Heart left ventricle (tissue), 16 donors: ENCODE results near the gene FAM83E. TPM values are rescaled to one million over a fixed set of nuclear protein-coding genes. Genes with fewer than 3 reads are reported as not detected.
"Not testable (repeated sequence)": the region's sequence is repeated elsewhere in the genome, so short reads cannot be mapped to it uniquely, and the experiment has no call there.

Experiments used
- ATAC-seq, 4 donors: fragments of 200-7000 bp; cut with Tn5 transposase; one replicate each; pipeline ENCODE4 v1.9.1; 2020 to 2022; ENCODE audit warnings: moderate library complexity in 4 of 4, mild to moderate bottlenecking in 3 of 4, moderate number of reproducible peaks in 1 of 4
- DNase-seq, 5 donors: peaks; one replicate each; pipeline ENCODE4 v3.0.0-alpha.2; 2020
- H3K27ac ChIP-seq, 12 donors: fragments of 200-600 bp; sonication (generic) in 4 of 12; one replicate each; pipeline versions ENCODE4 v1.5.0 to v1.8.0; 2016 to 2022; ENCODE audit warnings: mild to moderate bottlenecking in 2 of 12
- H3K27me3 ChIP-seq, 9 donors: fragments of 200-600 bp; sonication (generic) in 2 of 9; one replicate each; pipeline versions ENCODE4 v1.5.1 to v1.8.0; 2016 to 2022; ENCODE audit warnings: mild to moderate bottlenecking in 3 of 9
- H3K36me3 ChIP-seq, 9 donors: fragments of 200-600 bp; sonication (generic) in 2 of 9; one replicate each; pipeline versions ENCODE4 v1.5.0 to v1.8.0; 2018 to 2022; ENCODE audit warnings: mild to moderate bottlenecking in 2 of 9
- H3K4me1 ChIP-seq, 12 donors: fragments of 200-600 bp; sonication (generic) in 4 of 12; one replicate each; pipeline versions ENCODE4 v1.5.0 to v1.8.0; 2016 to 2022; ENCODE audit warnings: mild to moderate bottlenecking in 3 of 12
- H3K4me3 ChIP-seq, 12 donors: fragments of 200-600 bp; sonication (generic) in 4 of 12; one replicate each; pipeline versions ENCODE4 v1.5.0 to v1.8.0; 2017 to 2022; ENCODE audit warnings: mild to moderate bottlenecking in 9 of 12, moderate library complexity in 4 of 12
- H3K9me3 ChIP-seq, 12 donors: fragments of 200-600 bp; sonication (generic) in 4 of 12; one replicate each; pipeline versions ENCODE4 v1.5.0 to v1.8.0; 2016 to 2022; ENCODE audit warnings: mild to moderate bottlenecking in 1 of 12
- POLR2A ChIP-seq, 2 donors: fragments of 450-650 bp; IDR thresholded peaks; one replicate each; pipeline ENCODE4 v1.6.1; 2017; ENCODE audit warnings: antibody characterized with exemption in 2 of 2, mild to moderate bottlenecking in 2 of 2, moderate library complexity in 2 of 2
- WGBS, 4 donors: extraction: QIAGEN DNeasy Blood & Tissue Kit in 2 of 4; methylation state at CpG; one replicate each; pipeline versions ENCODE4 v1.1.5 to v1.1.7; 2013 to 2018; 5-methylcytosine and 5-hydroxymethylcytosine counted together
- intact Hi-C, 10 donors: fragments of 100-400 bp; cut with DNase I; formaldehyde crosslinking; loops; one replicate each; pipeline versions ENCODE4 v1.11.1 to v1.14.2; 2022
- polyA plus RNA-seq, 2 donors: library from polyadenylated mRNA; stranded (reverse); fragments of 200-250 nt; gene quantifications; one replicate each; pipeline ENCODE4 v1.2.3, GENCODE V29; 2013
- total RNA-seq, 9 donors: library from RNA; depleted of rRNA in 2 of 9; stranded (reverse); fragments of >200 nt in 2 of 9; fragmentation: NEBNext Ultra II Directional in 3 of 9; extraction: Animal tissue kit (Norgen Biotek cat#: 25700) in 3 of 9; gene quantifications; one replicate each; pipeline versions ENCODE4 v1.1.0 to v1.2.4, GENCODE V29; 2016 to 2023
- TF ChIP-seq, protein P1 (sequence below), 12 donors: fragments of 200-600 bp; sonication (generic) in 4 of 12; IDR thresholded peaks; one replicate each; pipeline versions ENCODE4 v1.5.0 to v1.8.0; 2018 to 2022; ENCODE audit warnings: antibody characterized with exemption in 12 of 12, mild to moderate bottlenecking in 5 of 12
- donor health status: ischemic (EF 13 %, LVEDD 7.1; RV severe dilation, severe dysfunction).
- donor health status: healthy with polysubstance abuse.
- donor health status: DM: no; HTN: yes; CAD: no.
- donor health status: DM: no; HTN: no; CAD: no.
- donor health status: ischemic (EF 25% LVEDD 6.9; RV normal size, moderate dysfunction).
- donor health status: ischemic (EF 25% LVEDD 5.7; RV mildly dilated, moderate dysfunction).
- donor health status: healthy.
- donor health status: DM: yes; HTN: yes; CAD: no.
- donor health status: ischemic (EF 35%, LVEDD 5.7; RV mildly dilated, moderate dysfunction).
- donor health status: nonischemic (EF 11% LVEDD 7.7; RV severe dilation, severe dysfunction).
- donor health status: DM: yes; HTN: yes; CAD: no.
- donor health status: PGD.
- donor health status: ischemic (EF 29% LVEDD 5.4; RV normal size, mild dysfunction).
- donor health status: nonischemic (EF 23%, LVEDD 6.1; RV moderate dilation, normal function).

The FAM83E gene
- total and polyA plus RNA-seq, 11 donors = 0.14 TPM; not detected in 10

DNA sequence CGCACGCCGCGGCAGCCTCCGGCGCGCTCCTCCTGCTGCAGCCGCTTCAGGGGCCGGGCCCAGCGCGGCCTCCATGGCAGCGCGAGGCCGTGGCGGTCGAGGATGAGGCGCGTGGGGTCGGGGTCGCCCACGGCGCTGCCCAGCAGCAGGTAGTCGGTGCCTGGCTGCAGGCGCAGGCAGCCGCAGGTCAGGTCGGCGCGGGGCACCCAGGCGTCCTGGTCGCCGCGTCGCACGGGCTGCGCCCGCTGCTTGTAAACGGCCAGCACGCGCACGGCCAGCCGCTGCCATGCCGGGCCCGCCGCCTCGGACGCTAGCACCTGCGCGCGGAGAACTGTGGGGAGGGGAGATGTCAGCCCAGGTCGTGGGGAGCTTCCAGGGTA is 46.8 kb upstream of the FAM83E start:
- intact Hi-C loops = no loop called here
- TF ChIP-seq POLR2A (IDR thresholded peaks at IDR 0.05) = no peak
- TF ChIP-seq, protein P1, sequence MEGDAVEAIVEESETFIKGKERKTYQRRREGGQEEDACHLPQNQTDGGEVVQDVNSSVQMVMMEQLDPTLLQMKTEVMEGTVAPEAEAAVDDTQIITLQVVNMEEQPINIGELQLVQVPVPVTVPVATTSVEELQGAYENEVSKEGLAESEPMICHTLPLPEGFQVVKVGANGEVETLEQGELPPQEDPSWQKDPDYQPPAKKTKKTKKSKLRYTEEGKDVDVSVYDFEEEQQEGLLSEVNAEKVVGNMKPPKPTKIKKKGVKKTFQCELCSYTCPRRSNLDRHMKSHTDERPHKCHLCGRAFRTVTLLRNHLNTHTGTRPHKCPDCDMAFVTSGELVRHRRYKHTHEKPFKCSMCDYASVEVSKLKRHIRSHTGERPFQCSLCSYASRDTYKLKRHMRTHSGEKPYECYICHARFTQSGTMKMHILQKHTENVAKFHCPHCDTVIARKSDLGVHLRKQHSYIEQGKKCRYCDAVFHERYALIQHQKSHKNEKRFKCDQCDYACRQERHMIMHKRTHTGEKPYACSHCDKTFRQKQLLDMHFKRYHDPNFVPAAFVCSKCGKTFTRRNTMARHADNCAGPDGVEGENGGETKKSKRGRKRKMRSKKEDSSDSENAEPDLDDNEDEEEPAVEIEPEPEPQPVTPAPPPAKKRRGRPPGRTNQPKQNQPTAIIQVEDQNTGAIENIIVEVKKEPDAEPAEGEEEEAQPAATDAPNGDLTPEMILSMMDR (IDR thresholded peaks at IDR 0.05) = no peak
- H3K27me3 ChIP-seq = no peaks in the 10 kb centered on the region
- no peaks in the 10 kb centered on the region for H3K36me3 ChIP-seq
- no peak overlapping the region for H3K4me3 ChIP-seq
- H3K27ac ChIP-seq = no peak overlapping the region
- H3K9me3 ChIP-seq = no peaks in the 10 kb centered on the region
- ATAC-seq (no peak), DNase-seq (no peak)
- WGBS, 4 donors = 90 to 95% (median 93%) methylated on average over 43 to 50 of the region's 50 CpGs
- peaks cover 0 to 15% (median 7%) of the 10 kb centered on the region in 12 donors for H3K4me1 ChIP-seq

DNA sequence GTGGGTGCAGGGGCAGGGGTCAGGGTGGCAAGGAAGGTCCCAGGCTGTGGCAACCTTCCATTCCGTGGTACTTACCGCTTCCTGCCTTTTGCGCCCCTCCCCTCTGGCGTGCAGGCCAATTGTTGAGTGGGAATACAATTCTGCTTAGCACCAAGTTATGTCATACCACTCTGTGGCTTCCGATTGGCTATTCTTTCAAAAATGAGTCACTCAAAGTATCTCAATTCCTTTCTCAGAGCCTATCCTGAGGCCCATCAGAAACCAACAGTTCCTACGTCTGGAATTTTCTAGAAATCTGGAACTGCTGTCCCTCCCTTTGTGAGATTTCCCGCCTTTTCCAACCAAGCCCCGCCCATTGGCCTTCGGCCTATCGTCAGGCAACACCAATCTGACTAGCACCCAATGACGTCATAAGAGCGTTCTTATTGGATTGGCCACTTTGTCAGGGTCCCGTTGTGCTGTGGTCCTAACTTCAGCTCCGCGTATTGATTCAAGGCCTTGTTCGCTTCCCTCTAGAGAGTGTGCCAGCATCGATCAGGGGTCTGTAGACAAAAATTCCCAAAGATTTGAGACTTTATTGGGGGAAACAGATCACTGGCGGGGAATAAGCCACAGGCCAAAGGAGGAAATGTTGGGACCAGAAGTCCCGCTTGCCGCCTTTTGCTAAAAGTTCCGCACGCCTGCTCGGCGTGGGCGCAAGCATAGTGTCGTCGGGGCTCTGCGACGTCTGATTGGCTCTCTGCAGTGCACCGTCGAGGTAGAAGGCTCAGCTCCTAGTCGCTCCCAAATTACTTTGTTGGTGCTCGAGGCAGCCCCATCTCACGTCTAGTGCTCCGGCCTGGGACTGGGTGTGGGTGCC is 46.2 kb upstream of the FAM83E start:
- TF ChIP-seq, protein P1 (IDR thresholded peaks at IDR 0.05) = no peak
- TF ChIP-seq POLR2A (IDR thresholded peaks at IDR 0.05) = no peak
- Histone ChIP-seq H3K27ac (peak overlapping the region in 11 of 12 donors; percentile 14 to 73 (median 47)), H3K27me3 (no peaks in the 10 kb centered on the region), H3K4me3 (peak overlapping the region in 4 of 12 donors; percentile 0 to 31 (median 14)), H3K9me3 (no peaks in the 10 kb centered on the region), H3K4me1 (peaks cover 0 to 15% (median 7%) of the 10 kb centered on the region in 12 donors), H3K36me3 (no peaks in the 10 kb centered on the region)
- WGBS, 4 donors = 55 to 65% (median 63%) methylated on average over 35 of the region's 35 CpGs
- DNase-seq (peak; percentile 89 to 92 (median 90)), ATAC-seq (peak; percentile 89 to 96 (median 92))
- intact Hi-C loops = no loop called here

DNA sequence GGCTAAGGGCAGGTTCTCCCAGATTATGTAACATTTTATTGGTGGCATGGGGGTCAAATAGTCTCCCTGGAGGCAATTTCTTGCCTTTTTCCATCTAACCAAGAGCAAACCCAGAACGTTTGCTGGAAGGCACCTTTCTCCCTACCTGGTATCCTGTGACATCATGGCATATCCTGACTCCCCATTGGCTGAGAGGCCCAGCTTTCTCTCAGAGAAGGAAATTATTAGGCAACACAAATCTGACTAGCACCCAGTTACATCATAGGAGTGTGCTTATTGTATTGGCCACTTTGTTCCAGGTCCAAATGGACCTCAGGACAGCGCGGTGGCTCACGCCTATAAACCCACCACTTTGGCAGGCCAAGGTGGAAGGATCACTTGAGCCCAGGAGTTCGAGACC is 44.9 kb upstream of the FAM83E start:
- H3K27ac ChIP-seq = no peak overlapping the region
- DNase-seq (no peak), ATAC-seq (no peak)
- intact Hi-C loops = no loop called here
- no peak overlapping the region for H3K4me3 ChIP-seq
- peaks cover 0 to 15% (median 7%) of the 10 kb centered on the region in 12 donors for H3K4me1 ChIP-seq
- TF ChIP-seq, protein P1 (IDR thresholded peaks at IDR 0.05) = no peak
- TF ChIP-seq POLR2A (IDR thresholded peaks at IDR 0.05) = no peak
- H3K9me3 ChIP-seq = no peaks in the 10 kb centered on the region
- 79 to 84% (median 84%) methylated on average over 5 of the region's 5 CpGs for WGBS, 4 donors
- no peaks in the 10 kb centered on the region for H3K27me3 ChIP-seq
- H3K36me3 ChIP-seq = no peaks in the 10 kb centered on the region

DNA sequence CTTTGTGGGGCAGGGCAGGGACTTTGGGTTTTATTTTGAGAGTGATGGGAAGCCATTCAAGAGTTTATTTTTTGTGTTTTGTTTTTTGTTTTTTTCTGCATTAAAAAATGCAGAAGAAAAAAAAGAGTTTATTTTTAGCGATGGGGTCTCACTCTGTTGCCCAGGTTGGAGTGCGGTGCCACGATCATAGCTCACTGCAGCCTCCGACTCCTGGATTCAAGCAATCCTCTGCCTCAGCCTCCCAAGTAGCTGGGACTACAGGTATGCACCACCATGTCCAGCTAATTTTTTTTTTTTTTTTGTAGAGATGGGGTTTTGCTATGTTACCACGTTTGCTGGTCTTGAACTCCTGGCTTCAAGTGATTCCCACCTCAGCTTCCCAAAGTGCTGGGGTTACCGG is 43.6 kb upstream of the FAM83E start:
- peaks cover 0 to 15% (median 7%) of the 10 kb centered on the region in 12 donors for H3K4me1 ChIP-seq
- no peak overlapping the region for H3K27ac ChIP-seq
- intact Hi-C loops = no loop called here
- no peaks in the 10 kb centered on the region for H3K36me3 ChIP-seq
- H3K4me3 ChIP-seq = no peak overlapping the region
- ATAC-seq (no peak), DNase-seq (no peak)
- no peaks in the 10 kb centered on the region for H3K27me3 ChIP-seq
- H3K9me3 ChIP-seq = no peaks in the 10 kb centered on the region
- TF ChIP-seq, protein P1 (IDR thresholded peaks at IDR 0.05) = no peak
- TF ChIP-seq POLR2A (IDR thresholded peaks at IDR 0.05) = no peak
- whole genome bisulfite sequencing, 4 donors = 90 to 94% (median 93%) methylated on average over 6 of the region's 6 CpGs

DNA sequence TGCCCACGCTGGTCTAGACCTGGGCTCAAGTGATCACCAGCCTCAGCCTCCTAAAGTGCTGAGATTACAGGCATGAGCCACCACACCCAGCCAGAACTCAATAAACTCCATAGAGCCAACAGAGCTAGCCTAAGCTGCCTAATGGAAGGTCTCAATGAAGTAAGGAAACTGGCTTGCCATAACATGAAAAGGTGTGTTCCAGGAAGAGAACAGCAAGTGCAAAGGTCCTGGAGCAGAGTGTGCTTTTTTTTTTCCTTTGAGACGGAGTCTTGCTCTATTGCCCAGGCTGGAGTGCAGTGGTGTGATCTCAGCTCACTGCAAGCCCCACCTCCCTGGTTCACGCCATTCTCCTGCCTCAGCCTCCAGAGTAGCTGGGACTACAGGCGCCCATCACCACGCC is 43.0 kb upstream of the FAM83E start:
- H3K27me3 ChIP-seq, H3K27ac ChIP-seq, DNase-seq, intact Hi-C loops, H3K4me3 ChIP-seq, ATAC-seq, H3K36me3 ChIP-seq, H3K9me3 ChIP-seq: not testable (repeated sequence)
- peaks cover 0 to 15% (median 7%) of the 10 kb centered on the region in 12 donors for H3K4me1 ChIP-seq
- 90 to 96% (median 95%) methylated on average over 5 of the region's 5 CpGs for WGBS, 4 donors
